A673 (cell line): ENCODE measurements around the gene BTBD2.

Experiments used
- EZH2 ChIP-seq: fragments of 200-600 bp; sonication (generic); IDR thresholded peaks from 2 replicates; pipeline ENCODE4 v1.6.1; 2017; ENCODE audit warnings: borderline replicate concordance, low read depth, mild to moderate bottlenecking, mixed read lengths, antibody characterized with exemption, low read length; ENCODE audit not compliant: poor library complexity, severe bottlenecking
- TF ChIP-seq, protein P1 (sequence below): fragments of 300-800, 200-600 bp; sonication (generic); conservative IDR thresholded peaks from 2 replicates; pipeline ENCODE4 v1.5.1; 2017; ENCODE audit warnings: low read depth, mild to moderate bottlenecking, antibody characterized with exemption, low read length, moderate library complexity, mixed read lengths

DNA sequence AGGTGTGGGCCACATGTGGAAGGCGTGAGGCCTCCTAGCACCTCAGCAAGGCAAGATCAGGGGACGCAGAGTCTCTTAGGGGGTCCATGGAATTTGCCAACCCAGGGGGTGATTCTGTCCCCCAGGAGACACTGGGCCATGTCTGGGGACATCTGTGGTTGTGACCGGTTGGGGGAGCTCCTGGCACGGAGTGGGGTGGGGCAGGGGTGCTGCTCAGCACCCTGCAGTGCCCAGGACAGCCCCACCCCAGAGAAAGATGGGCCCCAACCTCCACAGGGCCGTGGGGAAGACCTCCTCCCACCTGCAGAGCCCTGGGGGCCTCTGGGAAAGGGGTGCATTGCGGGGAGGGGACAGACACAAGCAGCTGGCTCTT lies 31.5 kb upstream of the BTBD2 start:
- TF ChIP-seq, protein P1, sequence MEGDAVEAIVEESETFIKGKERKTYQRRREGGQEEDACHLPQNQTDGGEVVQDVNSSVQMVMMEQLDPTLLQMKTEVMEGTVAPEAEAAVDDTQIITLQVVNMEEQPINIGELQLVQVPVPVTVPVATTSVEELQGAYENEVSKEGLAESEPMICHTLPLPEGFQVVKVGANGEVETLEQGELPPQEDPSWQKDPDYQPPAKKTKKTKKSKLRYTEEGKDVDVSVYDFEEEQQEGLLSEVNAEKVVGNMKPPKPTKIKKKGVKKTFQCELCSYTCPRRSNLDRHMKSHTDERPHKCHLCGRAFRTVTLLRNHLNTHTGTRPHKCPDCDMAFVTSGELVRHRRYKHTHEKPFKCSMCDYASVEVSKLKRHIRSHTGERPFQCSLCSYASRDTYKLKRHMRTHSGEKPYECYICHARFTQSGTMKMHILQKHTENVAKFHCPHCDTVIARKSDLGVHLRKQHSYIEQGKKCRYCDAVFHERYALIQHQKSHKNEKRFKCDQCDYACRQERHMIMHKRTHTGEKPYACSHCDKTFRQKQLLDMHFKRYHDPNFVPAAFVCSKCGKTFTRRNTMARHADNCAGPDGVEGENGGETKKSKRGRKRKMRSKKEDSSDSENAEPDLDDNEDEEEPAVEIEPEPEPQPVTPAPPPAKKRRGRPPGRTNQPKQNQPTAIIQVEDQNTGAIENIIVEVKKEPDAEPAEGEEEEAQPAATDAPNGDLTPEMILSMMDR, result no peak
- no peak for TF ChIP-seq EZH2
